GM18861 (cell line): ENCODE results near the gene NUBPL.
"Not testable (repeated sequence)": the region's sequence is repeated elsewhere in the genome, so short reads cannot be mapped to it uniquely, and the experiment has no call there.

Experiments used
- ATAC-seq: cut with Tn5 transposase; IDR thresholded peaks from one replicate; pipeline ENCODE4 v1.9.1; 2021; ENCODE audit not compliant: unreplicated experiment

Gene NUBPL

DNA sequence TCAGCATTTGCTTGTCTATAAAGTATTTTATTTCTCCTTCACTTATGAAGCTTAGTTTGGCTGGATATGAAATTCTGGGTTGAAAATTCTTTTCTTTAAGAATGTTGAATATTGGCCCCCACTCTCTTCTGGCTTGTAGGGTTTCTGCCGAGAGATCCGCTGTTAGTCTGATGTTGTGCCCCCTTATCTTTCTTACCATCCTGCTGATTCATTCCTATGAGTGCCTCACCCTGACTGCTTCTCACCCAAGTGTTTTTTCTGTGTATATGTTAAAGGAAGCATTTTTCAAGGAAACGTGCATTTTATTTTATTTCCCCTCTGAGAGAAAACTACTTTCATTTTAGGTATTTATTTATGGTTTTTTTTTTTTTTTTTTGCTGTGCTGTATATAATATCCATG lies 236.7 kb downstream of the NUBPL start:
- not testable (repeated sequence) for ATAC-seq

DNA sequence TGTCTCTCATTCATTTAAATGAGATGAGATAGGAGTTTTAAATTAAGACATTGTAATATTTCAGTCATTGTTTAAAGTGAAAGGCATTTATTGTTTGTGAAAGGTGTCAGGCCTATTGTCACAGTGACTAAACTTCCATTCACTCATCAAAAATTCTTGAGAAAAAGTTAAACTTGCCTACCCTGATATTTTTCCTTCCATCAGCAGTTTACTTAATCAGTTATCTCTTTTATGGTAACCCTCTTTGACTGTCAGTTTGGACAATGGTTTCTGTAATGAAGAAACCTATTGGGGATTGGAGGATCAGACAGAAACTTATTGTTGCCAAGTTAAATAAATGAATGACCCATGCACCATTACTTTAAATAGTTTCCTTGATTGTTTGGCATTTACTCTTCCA lies 241.6 kb downstream of the NUBPL start:
- ATAC-seq = no peak

DNA sequence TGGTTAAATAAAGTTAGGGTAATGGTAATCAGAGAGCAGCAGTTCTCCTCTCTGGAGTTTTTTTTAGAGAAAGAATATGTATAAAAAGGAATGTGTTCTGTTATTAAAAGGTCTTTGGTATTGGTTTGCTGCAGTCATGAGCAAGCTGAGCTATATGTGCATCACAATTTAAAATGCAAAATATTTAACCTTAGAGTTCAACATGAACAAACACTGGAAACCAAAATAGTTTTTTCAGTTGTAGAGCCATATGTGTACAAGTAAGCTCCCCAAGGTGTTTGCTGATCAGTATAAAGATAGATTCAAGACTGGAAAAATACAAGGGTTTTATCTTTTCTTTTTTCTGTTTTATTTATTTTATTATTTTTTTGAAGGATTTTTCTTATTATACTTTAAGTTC lies 245.0 kb downstream of the NUBPL start:
- ATAC-seq = no peak

DNA sequence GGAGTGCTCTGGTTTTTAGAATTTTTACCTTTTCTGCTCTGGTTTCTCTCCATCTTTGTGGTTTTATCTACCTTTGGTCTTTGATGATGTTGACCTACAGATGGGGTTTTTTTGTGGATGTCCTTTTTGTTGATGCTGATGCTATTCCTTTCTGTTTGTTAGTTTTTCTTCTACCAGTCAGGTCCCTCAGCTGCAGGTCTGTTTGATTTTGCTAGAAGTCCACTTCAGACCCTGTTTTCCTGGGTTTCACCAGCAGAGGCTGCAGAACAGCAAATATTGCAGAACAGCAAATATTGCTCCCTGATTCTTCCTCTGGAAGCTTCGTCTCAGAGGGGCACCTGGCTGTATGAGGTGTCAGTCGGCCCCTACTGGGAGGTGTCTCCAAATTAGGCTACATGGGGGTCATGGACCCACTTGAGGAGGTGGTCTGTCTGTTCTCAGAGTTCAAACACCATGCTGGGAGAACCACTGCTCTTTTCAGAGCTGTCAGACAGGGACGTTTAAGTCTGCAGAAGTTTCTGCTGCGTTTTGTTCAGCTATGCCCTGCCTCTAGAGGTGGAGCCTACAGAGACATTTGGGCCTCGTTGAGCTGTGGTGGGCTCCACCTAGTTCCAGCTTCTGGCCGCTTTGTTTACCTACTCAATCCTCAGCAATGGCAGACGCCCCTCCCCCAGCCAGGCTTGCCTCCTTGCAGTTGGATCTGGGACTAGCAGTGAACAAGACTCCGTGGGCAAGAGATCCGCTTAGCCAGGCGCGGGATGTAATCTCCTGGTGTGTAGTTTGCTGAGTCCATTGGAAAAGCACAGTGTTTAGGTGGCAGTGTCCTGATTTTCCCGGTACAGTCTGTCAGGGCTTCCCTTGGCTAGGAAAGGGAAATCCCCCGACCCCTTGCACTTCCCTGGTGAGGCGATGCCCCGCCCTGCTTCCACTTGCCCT lies 250.8 kb downstream of the NUBPL start:
- not testable (repeated sequence) for ATAC-seq

DNA sequence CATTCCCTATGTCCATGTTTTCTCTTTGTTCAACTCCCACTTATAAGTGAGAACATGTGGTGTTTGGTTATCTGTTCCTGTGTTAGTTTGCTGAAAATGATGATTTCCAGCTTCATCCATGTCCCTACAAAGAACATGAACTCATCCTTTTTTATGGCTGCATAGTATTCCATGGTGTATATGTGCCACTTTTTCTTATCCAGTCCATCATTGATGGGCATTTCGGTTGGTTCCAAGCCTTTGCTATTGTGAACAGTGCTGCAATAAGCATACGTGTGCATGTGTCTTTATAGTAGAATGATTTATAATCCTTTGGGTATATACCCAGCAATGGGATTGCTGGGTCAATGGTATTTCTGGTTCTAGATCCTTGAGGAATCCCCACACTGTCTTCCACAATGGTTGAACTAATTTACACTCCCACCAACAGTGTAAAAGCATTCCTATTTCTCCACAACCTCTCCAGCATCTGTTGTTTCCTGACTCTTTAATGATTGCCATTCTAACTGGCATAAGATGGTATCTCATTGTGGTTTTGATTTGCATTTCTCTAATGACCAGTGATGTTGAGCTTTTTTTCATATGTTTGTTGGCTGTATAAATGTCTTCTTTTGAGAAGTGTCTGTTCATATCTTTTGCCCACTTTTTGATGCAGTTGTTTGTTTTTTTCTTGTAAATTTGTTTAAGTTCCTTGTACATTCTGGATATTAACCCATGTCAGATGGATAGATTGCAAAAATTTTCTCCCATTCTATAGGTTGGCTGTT lies 252.7 kb downstream of the NUBPL start:
- ATAC-seq = not testable (repeated sequence)

GRCh38 chr14:31819281-31819680 lies 258.1 kb downstream of the NUBPL start:
- no peak for ATAC-seq

DNA sequence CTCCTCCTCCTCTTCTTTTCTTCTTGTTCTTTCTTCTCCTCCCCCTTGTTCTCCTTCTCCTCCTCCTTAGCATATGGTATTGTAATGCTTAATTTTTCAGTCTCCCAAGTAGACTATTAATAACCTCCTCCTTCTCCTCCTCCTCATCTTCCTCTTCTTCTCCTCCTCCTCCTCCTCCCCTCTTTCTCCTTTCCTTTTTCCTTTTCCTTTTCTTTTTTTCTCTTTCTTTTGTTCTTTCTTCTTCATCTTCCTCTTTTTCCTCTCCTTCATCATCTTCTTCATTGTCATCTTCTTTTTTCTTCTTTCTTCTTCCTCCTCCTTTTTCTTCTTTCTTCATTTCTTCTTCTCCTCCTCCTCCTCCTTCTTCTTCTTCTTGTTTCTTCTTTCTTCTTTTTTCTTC lies 264.3 kb downstream of the NUBPL start:
- no peak for ATAC-seq

DNA sequence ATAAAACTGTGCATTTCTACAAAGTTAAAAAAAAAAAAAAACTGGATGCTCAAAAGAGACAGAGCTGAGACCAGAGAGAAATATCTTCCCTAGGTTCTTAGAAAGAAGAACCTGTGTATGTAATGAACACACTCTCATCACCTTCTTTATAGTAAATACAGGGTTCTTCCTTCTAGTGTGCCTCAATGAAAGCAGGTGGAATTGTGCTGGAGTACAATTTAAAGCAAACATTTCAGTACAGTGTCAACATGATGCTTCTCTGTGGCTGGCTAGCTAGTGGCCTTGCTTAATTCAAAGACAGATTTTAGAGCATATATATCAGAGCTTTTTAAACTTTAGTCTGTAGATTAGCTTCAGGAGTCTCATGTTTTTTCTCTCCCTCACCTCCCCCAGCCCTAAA lies 266.1 kb downstream of the NUBPL start:
- no peak for ATAC-seq

DNA sequence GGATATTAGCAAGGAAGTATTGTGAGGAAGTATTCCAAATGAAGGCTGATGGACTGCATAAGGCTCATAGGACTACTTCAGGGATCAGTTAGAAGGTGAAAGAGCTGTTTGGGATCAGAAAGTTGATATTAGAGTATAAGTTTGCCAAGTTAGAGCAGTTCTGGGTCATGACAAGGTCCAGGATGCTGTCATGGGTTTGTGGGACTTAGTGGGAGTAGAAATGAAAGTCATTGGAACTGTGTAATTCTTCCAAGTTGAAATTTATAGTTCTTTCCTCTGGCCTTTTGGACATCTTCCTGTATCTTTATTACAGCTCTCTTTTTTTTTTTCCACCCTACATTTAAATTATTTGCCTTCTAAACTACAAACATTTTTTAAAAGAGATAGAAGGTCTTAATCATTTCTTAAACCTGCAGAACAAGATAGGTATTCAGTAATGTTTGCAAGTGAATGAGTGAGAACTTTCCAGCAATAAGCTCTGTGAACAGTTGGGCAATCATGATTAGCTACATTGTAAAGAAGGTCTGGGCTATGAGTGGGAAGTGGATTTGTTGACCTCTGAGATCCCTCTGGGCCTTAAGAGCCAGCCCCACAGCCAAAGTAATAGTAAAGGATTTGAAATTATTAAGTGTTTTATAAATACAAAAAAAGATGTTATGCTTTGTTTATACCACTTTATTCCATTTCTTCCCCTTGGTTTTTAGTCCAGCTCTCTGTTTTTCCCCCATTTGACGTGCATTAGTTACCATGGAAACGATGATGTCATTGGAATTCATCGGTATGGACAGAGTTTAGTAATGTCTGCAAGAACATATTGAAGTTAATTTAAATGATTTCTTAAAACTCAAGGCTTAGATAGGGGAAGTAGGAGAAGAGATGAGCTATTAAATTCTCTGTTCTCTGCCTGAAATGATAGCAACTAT lies 268.0 kb downstream of the NUBPL start:
- no peak for ATAC-seq

- ATAC-seq = no peak
Observed at GRCh38 chr14:31834616-31835015, 273.4 kb downstream of the NUBPL start.

GRCh38 chr14:31835049-31835448 lies 273.8 kb downstream of the NUBPL start:
- no peak for ATAC-seq

DNA sequence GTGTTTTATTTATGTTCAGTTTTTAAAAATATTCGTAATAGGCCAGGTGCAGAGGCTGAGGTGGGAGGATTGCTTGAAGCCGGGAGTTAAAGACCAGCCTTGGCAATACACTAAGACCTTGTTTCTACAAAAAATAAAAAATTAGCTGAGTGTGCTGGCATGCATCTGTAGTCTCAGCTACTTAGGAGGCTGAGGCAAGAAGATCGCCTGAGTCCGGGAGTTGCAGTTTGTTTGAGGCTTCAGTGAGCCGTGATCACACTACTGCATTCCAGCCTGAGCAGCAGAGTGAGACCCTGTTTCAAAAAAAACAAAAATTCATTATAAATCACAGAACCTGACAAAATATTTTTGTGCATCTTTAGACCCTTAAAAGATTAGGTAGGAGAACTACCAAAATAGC lies 275.8 kb downstream of the NUBPL start:
- no peak for ATAC-seq

DNA sequence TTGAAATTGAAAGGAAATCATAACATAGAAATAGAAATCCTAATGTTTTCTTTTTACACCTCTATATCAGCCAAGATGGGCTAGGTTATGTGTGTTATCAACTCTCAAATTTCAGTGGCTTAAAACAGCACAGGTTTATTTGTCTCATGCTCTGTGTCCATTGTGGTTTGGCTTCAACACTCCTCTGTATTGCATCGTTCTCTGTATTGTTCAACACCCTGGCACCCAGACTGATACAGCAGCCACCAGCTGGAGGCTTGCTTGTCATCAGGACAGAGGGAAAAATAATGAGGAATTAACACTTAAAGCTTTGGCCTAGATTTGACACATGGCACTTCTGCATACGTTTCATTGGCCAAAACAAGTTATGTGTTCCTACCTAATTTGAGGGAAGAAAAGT lies 281.7 kb downstream of the NUBPL start:
- no peak for ATAC-seq

DNA sequence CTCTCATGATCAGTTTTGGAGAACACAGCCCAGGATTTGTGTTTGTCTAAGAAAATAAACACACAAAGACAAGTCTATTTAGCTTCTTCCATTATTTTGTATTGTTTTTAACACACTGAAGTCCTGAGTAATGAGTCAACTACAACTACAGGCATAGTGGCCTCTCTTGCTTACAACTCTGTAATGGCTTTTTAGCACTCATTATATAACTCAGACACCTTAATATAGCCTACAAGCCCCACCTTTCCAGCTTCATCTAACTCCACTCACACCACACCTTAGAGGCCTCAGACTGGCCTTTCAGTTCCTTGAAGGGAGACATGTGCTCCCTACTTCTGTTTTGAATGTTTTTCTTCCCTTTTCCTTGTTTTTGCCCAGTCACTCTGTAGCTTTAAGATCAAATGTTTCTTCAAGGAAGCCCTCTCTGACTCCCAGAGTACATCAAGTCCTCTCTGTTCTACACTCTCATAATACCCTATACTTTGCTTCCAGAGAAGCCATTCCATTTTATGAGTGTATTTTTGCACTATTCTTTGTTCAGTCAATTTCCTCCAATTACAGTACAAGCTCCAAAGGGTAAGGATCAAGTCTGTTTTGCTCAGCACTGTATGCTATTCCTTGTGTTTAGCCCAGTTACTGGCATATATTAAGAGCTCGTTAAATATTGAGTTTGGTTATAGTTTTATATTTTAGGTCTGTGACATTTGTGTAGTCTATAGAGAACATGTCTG lies 282.3 kb downstream of the NUBPL start:
- no peak for ATAC-seq

GRCh38 chr14:31854508-31855075 lies 293.4 kb downstream of the NUBPL start:
- ATAC-seq = no peak

DNA sequence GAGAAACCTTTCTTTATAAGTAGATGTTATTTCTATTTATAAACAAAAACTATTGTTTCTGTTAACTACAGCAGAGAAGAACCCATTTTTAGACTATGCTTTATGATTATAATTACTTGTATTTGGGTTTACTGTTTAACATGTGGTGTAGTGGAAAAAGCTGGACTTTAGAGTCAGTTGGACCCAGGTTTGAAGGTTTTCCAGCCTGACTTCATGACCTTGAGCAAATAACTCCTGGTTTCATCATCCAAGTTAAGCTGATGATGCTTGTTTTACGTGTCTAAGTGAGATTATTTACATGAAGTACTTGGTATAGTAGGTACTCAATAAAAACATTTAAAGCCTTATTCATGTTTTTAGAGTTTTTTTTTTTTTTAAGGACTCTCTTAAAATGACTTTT lies 294.1 kb downstream of the NUBPL start:
- ATAC-seq = no peak

- not testable (repeated sequence) for ATAC-seq
Observed at GRCh38 chr14:31856003-31856402, 294.8 kb downstream of the NUBPL start.

DNA sequence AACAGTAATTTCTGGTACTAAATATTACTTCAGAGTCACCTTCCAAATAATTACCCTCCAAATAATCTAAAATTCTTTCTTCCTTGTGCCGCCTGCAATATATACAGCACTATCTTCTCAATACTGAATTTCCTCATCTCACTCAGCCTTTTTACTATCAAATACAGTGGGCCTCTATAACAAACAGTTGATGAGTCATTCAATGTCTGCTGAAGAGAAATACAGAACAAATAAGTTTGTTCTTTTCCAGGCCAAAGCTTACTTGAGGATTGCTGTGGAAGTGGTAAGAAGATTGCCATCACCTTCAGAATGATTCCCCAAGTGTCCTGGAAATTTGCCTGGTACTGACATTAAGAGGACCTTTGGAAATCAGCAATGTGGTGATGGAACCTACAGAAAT lies 297.7 kb downstream of the NUBPL start:
- ATAC-seq = no peak

GRCh38 chr14:31864937-31865855 lies 304.0 kb downstream of the NUBPL start:
- ATAC-seq = no peak
